Measurements from ENCODE around the gene MAP4.

MAP4 gene

GRCh38 chr3:47857151-47857550 is 159.1 kb downstream of the MAP4 start:
- H3K4me1 ChIP-seq (ENCODE audit: insufficient read depth, low read length): no peaks in the 10 kb centered on the region
- no peak overlapping the region for H3K9ac ChIP-seq (ENCODE audit: low read length)
- no peaks in the 10 kb centered on the region for H3K27me3 ChIP-seq (ENCODE audit: control insufficient read depth in 1 of 2, insufficient read depth in 2 of 2, low read length in 2 of 2)
- no peak overlapping the region for H3K27ac ChIP-seq (ENCODE audit: low read depth, low read length)
- H3K4me3 ChIP-seq (ENCODE audit: low read depth in 1 of 2, low read length in 2 of 2): no peak overlapping the region
- H3K36me3 ChIP-seq (ENCODE audit: insufficient read depth, low read length): peaks cover 58% of the 10 kb centered on the region
- no peaks in the 10 kb centered on the region for H3K9me3 ChIP-seq (ENCODE audit: low read length)

DNA sequence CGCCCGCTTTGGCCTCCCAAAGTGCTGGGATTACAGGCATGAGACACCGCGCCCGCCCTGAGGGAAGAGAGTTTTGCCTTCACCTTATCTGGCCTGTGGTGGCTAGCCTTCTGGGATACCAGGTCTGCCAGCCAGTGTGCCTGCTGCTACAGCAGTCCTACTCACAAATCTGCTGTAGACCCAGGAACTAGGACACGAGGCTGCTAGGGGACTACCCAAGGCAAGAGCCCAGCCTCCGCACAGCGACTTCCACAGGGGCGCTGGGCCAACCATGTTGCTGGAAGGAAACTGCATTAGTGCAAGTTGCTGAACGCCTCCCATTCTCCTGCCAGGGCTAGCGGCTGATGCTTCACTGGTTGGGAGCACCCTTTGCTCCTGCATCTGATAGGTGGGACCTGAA is 159.5 kb downstream of the MAP4 start:
- H3K36me3 ChIP-seq (ENCODE audit: insufficient read depth, low read length): peaks cover 62% of the 10 kb centered on the region
- H3K27ac ChIP-seq (ENCODE audit: low read depth, low read length): no peak overlapping the region

GRCh38 chr3:47855461-47856383 is 160.5 kb downstream of the MAP4 start:
- no peaks in the 10 kb centered on the region for H3K9me3 ChIP-seq (ENCODE audit: low read length)
- H3K27me3 ChIP-seq (ENCODE audit: control insufficient read depth in 1 of 2, insufficient read depth in 2 of 2, low read length in 2 of 2): no peaks in the 10 kb centered on the region
- no peak overlapping the region for H3K9ac ChIP-seq (ENCODE audit: low read length)
- no peaks in the 10 kb centered on the region for H3K4me1 ChIP-seq (ENCODE audit: insufficient read depth, low read length)
- H3K27ac ChIP-seq (ENCODE audit: low read depth, low read length): no peak overlapping the region
- H3K4me3 ChIP-seq (ENCODE audit: low read depth in 1 of 2, low read length in 2 of 2): no peak overlapping the region
- H3K36me3 ChIP-seq (ENCODE audit: insufficient read depth, low read length): peaks cover 70% of the 10 kb centered on the region

More for the DNA sequence above, 159.5 kb downstream of the MAP4 start:
- H3K9ac ChIP-seq (ENCODE audit: low read length): no peak overlapping the region
- H3K4me3 ChIP-seq (ENCODE audit: low read depth in 1 of 2, low read length in 2 of 2): no peak overlapping the region
- H3K9me3 ChIP-seq (ENCODE audit: low read length): no peaks in the 10 kb centered on the region
- H3K27me3 ChIP-seq (ENCODE audit: control insufficient read depth in 1 of 2, insufficient read depth in 2 of 2, low read length in 2 of 2): no peaks in the 10 kb centered on the region
- H3K4me1 ChIP-seq (ENCODE audit: insufficient read depth, low read length): no peaks in the 10 kb centered on the region

DNA sequence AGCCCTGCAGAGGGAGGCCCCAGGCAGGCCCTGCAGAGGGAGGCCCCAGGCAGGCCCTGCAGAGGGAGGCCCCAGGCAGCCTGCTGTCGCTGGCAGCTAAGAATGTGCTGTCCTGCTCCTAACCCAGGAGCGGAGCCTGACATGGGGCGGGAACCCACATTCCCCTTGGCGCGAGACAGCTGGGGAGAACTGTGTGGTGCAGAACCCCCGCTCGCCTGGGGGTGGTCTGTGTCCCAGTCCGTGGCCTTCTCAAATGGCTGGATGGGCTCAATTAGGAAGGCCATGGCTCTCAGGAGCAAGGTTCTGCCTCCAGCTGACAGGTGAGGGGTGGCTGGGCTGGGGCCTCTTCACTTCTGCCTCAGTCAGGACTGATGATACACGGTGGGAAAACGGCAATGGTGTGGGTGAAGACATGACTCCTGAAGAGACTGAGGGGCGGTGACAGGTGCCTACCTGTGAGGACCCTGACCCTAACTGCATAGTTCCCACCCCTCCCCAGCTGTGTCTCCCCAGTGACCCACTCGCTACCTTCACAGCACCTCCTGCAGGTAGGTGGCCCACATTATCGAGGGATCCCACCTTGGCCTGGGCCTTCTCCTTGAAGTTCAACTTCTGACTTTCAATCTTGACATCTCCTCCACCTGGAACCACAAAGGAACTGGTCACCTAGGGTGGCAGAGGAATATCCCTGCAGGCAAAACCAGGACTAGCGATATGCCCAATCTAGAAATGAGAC is 161.3 kb downstream of the MAP4 start:
- H3K9ac ChIP-seq (ENCODE audit: low read length): no peak overlapping the region
- no peak overlapping the region for H3K4me3 ChIP-seq (ENCODE audit: low read depth in 1 of 2, low read length in 2 of 2)
- H3K9me3 ChIP-seq (ENCODE audit: low read length): no peaks in the 10 kb centered on the region
- H3K27ac ChIP-seq (ENCODE audit: low read depth, low read length): no peak overlapping the region
- H3K4me1 ChIP-seq (ENCODE audit: insufficient read depth, low read length): no peaks in the 10 kb centered on the region
- peaks cover 74% of the 10 kb centered on the region for H3K36me3 ChIP-seq (ENCODE audit: insufficient read depth, low read length)
- H3K27me3 ChIP-seq (ENCODE audit: control insufficient read depth in 1 of 2, insufficient read depth in 2 of 2, low read length in 2 of 2): no peaks in the 10 kb centered on the region

DNA sequence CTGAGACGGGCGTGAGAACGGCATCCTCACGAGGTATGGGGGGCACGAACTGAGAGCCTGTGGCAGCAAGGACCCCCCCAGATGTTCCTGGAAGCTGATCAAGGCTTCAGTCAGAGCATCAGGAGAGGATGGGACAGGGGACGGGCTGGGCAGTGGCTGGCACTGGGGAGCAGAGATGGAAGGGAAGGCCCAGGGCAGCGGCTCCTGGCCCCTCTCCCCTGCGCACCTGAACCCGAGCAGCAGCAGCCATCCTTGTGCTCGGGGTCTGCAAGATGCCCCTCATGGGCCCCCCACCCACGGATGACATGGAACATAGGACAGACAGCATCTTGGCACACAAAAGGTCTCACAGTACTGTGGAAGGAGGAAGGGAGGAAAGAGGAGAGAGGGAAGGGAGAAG is 161.9 kb downstream of the MAP4 start:
- Histone ChIP-seq H3K4me3 (ENCODE audit: low read depth in 1 of 2, low read length in 2 of 2) (no peak overlapping the region), H3K36me3 (ENCODE audit: insufficient read depth, low read length) (peaks cover 77% of the 10 kb centered on the region), H3K27ac (ENCODE audit: low read depth, low read length) (no peak overlapping the region), H3K9me3 (ENCODE audit: low read length) (no peaks in the 10 kb centered on the region), H3K9ac (ENCODE audit: low read length) (no peak overlapping the region), H3K4me1 (ENCODE audit: insufficient read depth, low read length) (no peaks in the 10 kb centered on the region), H3K27me3 (ENCODE audit: control insufficient read depth in 1 of 2, insufficient read depth in 2 of 2, low read length in 2 of 2) (no peaks in the 10 kb centered on the region)

DNA sequence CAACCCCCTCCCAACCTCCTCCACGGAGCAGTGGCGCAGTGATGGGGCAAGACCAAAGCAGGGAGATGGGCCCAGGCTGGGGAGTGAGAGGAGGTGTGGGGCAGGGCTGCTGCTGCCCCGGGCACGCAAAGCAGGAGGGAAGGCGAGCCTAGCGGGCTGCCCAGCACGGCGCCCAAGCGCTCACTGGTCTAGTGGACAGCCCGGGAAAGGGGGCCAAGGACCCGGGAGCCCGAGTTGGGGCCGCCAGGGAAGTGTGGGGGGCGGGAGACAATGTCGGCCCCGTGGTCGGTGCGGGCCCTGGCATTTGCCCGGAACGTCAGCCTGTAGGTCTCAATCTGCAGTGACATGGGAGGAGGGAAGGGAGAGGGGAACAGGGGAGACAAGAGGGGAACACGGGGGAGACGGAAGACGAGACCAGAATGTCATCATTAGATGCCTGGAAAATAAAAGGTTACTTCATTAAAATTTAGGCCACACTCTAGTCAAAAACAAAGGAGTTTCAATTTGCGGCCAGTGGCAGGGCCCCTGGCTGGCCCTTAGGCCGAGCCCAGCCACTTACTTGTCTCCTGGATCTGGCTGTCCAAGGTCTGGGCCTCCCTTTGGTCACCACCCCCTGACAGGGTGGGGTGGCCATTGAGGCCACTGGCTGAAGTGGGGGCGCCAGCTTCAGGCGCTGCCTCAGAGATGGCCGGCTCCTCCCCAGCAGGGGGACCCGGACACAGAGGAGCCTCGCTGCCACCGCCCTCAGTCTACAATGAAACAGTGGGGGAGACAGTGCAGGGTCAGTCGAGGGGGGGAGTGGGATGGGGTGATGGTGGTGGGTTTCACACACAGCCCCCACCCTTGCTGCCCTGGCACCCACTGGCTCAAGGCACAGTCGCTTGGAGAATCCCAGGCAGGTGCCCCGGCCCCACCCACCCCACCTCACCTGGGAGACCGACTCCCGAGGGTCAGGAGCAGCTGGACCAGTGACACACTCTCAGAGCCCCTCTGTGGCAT is 163.3 kb downstream of the MAP4 start:
- no peak overlapping the region for H3K27ac ChIP-seq (ENCODE audit: low read depth, low read length)
- H3K4me3 ChIP-seq (ENCODE audit: low read depth in 1 of 2, low read length in 2 of 2): no peak overlapping the region

DNA sequence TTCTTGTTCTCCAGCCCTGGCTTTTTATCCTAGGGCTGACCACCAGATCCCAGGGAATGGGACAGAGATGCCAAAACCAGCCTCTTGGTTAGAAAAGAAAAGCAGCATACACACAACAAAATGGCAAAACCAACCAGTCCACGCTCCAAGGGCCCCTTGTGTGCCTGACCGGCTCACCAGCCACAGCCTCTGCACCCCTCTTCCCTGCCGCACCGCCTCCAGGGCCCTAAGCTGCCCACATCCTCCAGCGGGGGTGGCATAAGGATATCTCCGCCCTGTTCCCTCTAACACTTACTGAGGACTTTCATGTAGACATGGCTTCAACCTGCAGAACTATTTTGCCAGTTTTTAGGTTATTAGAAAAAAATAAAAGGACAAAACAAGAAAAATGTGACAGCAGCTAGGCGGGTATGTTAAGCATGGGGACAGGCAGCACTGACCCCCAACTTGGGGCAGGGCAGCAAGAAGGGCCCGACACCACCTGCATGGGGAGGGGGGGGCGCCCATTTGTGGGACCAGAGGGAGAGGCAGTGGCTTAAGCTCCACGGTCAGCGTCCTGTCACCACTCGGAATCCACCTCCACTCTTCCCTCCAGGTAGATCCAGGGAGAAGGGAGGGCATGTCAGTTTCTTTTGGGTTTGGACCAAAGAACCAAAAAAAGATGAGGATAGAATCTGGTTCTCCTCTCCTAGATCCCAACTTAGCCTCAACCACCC is 164.2 kb downstream of the MAP4 start:
- H3K36me3 ChIP-seq (ENCODE audit: insufficient read depth, low read length): peaks cover 88% of the 10 kb centered on the region

More for the DNA sequence above, 163.3 kb downstream of the MAP4 start:
- Histone ChIP-seq H3K9me3 (ENCODE audit: low read length) (no peaks in the 10 kb centered on the region), H3K27me3 (ENCODE audit: control insufficient read depth in 1 of 2, insufficient read depth in 2 of 2, low read length in 2 of 2) (no peaks in the 10 kb centered on the region), H3K4me1 (ENCODE audit: insufficient read depth, low read length) (no peaks in the 10 kb centered on the region), H3K36me3 (ENCODE audit: insufficient read depth, low read length) (peaks cover 87% of the 10 kb centered on the region), H3K9ac (ENCODE audit: low read length) (no peak overlapping the region)

GRCh38 chr3:47850564-47851410 is 165.4 kb downstream of the MAP4 start:
- no peaks in the 10 kb centered on the region for H3K27me3 ChIP-seq (ENCODE audit: control insufficient read depth in 1 of 2, insufficient read depth in 2 of 2, low read length in 2 of 2)
- no peak overlapping the region for H3K4me3 ChIP-seq (ENCODE audit: low read depth in 1 of 2, low read length in 2 of 2)
- no peaks in the 10 kb centered on the region for H3K4me1 ChIP-seq (ENCODE audit: insufficient read depth, low read length)
- no peak overlapping the region for H3K9ac ChIP-seq (ENCODE audit: low read length)
- no peak overlapping the region for H3K27ac ChIP-seq (ENCODE audit: low read depth, low read length)
- no peaks in the 10 kb centered on the region for H3K9me3 ChIP-seq (ENCODE audit: low read length)
- peaks cover 88% of the 10 kb centered on the region for H3K36me3 ChIP-seq (ENCODE audit: insufficient read depth, low read length)

More for the DNA sequence above, 164.2 kb downstream of the MAP4 start:
- no peaks in the 10 kb centered on the region for H3K27me3 ChIP-seq (ENCODE audit: control insufficient read depth in 1 of 2, insufficient read depth in 2 of 2, low read length in 2 of 2)
- H3K9ac ChIP-seq (ENCODE audit: low read length): no peak overlapping the region
- no peak overlapping the region for H3K27ac ChIP-seq (ENCODE audit: low read depth, low read length)
- H3K4me1 ChIP-seq (ENCODE audit: insufficient read depth, low read length): no peaks in the 10 kb centered on the region
- no peak overlapping the region for H3K4me3 ChIP-seq (ENCODE audit: low read depth in 1 of 2, low read length in 2 of 2)
- no peaks in the 10 kb centered on the region for H3K9me3 ChIP-seq (ENCODE audit: low read length)

DNA sequence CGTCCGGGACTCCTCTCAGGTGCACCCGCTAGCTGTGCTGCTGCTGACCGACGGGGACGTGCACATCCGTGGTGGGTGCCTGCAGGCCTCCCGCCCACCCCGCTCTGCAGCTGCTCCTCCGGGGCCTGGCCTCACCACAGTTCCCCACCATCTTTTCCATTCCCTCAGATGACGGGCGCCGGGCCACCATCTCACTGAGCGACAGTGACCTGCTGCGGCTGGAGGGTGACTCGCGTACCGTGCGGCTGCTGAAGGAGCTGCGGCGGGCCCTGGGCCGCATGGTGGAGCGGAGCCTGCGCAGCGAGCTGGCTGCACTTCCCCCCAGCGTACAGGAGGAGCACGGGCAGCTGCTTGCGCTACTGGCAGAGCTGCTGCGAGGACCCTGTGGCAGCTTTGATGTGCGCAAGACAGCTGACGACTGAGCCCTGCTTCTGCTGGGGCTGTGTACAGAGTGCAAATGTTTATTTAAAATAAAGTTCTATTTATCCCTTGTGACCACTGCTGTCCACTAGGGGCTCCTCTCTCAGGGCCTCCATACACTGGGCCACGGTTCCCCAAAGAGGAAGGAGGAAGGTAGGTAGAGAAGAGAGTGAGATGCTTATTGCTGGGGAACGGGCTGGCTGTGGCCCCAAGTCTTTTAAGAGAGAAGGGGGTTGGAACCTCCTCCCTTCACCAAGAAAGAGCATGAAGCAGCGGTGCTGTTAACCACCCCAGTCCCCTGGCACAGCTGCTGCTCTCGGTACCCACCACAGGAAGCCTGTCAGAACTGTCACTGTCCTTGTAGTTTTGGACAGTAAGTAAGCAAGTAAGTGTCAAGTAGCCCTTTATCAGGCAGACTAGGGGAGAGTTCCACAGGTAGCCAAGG is 166.3 kb downstream of the MAP4 start:
- H3K9ac ChIP-seq (ENCODE audit: low read length): no peak overlapping the region
- no peaks in the 10 kb centered on the region for H3K27me3 ChIP-seq (ENCODE audit: control insufficient read depth in 1 of 2, insufficient read depth in 2 of 2, low read length in 2 of 2)
- H3K36me3 ChIP-seq (ENCODE audit: insufficient read depth, low read length): peaks cover 88% of the 10 kb centered on the region
- no peak overlapping the region for H3K4me3 ChIP-seq (ENCODE audit: low read depth in 1 of 2, low read length in 2 of 2)
- no peak overlapping the region for H3K27ac ChIP-seq (ENCODE audit: low read depth, low read length)
- no peaks in the 10 kb centered on the region for H3K4me1 ChIP-seq (ENCODE audit: insufficient read depth, low read length)
- no peaks in the 10 kb centered on the region for H3K9me3 ChIP-seq (ENCODE audit: low read length)

All from muscle layer of colon (tissue), 2 donors.